NCI-H345 treated with DMSO at 0.1 percent for 48 hours (cell line): ENCODE data around the gene NIPBL.
"Not testable (repeated sequence)": the region's sequence is repeated elsewhere in the genome, so short reads cannot be mapped to it uniquely, and the experiment has no call there.

Experiments
- DNase-seq: peaks from one replicate; lab custom pipeline; 2025; ENCODE audit not compliant: unreplicated experiment; lab: John Stamatoyannopoulos, UW

Gene NIPBL

DNA sequence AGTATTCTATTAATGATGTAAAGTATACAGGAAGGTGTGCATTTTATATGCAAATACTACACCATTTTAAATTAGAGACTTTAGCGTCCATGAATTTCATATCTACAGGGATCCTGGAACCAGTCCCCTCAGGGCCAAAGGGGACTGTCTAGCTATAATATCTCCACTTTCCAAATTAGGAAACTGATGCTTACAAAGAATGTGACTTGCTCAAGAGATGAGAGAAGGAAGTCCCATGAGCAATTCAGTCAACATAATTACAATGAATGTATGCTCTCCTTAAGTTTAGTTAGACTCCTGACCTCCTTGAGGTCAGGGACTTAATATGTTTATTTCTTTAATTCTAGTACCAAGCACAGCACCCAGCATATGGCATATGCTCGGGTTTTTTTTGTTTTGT lies 23.7 kb downstream of the NIPBL start:
- no peak for DNase-seq

DNA sequence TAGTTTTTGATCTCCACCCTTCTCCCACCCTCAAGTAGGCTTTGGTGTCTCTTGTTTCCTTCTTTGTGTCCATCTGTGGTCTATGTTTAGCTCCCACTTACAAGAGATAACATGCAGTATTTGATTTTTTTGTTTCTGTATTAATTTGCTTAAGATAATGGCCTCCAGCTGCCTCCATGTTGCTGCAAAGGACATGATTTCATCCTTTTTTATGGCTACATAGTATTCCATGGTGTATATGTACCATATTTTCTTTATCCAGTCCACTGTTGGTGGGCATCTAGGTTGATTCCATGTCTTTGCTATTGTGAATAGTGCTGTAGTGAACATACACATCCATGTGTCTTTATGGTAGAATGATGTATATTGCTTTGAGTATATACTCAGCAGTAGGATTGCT lies 24.5 kb downstream of the NIPBL start:
- not testable (repeated sequence) for DNase-seq

DNA sequence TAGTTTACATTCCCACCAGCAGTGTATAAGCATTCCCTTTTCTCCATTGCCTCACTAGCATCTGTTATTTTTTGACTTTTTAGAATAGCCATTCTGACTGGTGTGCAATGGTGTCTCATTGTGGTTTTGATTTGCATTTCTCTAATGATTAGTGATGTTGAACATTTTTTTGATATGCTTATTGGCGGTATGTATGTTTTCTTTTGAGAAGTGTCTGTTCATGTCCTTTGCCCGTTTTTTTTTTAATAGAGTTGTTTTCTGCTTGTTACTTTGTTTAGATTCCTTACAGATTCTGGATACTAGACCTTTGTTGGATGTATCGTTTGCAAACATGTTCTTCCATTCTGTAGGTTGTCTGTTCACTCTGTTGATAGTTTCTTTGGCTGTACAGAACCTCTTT lies 25.3 kb downstream of the NIPBL start:
- no peak for DNase-seq

DNA sequence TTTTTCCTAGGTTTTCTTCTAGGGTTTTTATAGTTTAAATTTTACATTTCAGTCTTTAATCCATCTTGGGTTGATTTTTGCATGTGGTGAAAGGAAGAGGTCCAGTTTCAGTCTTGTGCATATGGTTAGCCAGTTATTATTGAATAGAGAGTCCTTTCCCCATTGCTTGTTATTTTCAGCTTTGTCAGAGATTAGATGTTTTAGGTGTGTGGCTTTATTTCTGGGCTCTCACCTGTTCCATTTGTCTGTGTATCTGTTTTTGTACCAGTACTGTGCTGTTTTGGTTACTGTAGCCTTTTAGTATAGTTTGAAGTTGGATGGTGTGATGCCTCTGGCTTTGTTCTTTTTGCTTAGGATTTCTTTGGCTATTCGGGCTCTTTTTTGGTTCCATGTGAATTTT lies 25.8 kb downstream of the NIPBL start:
- DNase-seq: no peak

DNA sequence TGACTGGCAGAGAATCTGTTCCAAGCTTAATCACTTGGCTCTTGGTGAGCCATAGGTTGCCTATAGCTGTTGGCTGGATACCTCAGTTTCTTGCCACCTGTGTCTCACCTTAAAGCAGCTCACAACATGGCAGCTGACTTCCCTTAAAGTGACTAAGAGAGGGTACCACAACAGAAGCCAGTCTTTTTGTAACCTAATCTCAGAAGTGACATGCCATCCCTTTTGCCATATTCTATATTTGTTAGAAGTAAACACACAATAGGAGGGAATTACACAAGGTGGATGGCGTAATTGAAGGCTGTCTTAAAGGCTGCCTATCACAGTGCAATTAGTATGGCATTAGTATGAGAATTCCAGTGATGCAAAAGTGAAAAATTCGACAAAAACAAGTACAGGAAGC lies 28.1 kb downstream of the NIPBL start:
- no peak for DNase-seq

DNA sequence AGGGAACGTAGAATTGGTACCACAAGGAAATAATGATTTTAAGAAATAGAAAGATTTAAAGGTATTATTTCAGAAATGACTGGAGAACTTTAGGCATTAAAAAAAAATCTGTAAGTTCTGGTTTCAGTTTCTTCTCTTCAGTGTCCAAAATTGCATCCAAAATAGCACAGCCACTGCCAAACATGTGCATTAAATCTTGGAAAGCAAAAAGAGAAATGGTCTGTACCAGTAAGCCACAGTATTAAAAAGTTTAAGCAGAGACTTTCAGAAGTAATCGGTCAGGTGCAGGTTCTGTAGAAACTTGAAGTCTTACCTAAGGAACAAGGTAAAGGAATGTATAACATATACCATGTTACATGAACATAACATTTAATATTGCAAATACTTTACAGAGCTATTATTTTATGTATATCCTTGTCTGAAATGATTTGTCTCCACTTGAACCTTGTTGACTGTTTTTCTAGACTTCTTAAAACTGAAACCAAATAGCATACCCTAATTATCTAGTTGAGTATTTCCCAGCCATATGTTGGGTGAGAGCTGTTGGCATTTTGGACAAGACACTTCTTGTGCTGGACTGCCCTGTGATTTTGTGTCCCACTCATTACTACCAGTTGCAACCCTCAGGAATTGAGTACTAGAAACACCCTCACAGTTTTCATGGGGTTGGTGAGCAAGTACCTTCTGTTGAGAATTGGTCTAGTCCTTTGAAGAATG lies 32.1 kb downstream of the NIPBL start:
- no peak for DNase-seq

DNA sequence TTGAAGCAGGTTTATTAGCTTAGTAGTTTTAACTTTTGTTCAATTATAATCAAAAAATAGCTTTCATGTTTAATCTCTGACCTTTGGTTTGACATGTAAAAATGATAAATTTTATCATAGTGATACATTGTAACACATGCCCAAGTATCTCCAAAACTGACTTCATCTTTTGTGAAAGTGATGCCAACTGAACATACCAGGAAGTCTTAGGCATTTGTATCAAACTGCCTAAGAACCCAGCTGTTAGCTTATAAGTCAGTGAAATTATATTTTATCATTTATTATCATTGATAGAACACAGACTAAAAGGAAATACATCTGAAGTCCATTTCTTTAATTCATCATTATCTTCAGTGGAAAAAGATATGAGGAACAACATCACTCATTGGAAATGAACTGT lies 39.1 kb downstream of the NIPBL start:
- no peak for DNase-seq

DNA sequence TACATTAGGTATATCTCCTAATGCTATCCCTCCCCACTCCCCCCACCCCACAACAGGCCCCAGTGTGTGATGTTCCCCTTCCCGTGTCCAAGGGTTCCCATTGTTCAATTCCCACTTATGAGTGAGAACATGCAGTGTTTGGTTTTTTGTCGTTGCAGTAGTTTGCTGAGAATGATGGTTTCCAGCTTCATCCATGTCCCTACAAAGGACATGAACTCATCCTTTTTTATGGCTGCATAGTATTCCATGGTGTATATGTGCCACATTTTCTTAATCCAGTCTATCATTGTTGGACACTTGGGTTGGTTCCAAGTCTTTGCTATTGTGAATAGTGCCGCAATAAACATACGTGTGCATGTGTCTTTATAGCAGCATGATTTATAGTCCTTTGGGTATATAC lies 40.0 kb downstream of the NIPBL start:
- DNase-seq: not testable (repeated sequence)

DNA sequence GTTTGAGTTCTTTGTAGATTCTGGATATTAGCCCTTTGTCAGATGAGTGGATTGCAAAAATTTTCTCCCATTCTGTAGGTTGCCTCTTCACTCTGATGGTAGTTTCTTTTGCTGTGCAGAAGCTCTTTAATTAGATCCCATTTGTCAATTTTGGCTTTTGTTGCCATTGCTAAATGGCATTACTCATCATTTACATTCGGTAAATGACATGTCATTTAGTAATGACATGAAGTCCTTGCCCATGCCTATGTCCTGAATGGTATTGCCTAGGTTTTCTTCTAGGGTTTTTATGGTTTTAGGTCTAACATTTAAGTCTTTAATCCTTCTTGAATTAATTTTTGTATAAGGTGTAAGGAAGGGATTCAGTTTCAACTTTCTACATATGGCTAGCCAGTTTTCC lies 40.8 kb downstream of the NIPBL start:
- not testable (repeated sequence) for DNase-seq

DNA sequence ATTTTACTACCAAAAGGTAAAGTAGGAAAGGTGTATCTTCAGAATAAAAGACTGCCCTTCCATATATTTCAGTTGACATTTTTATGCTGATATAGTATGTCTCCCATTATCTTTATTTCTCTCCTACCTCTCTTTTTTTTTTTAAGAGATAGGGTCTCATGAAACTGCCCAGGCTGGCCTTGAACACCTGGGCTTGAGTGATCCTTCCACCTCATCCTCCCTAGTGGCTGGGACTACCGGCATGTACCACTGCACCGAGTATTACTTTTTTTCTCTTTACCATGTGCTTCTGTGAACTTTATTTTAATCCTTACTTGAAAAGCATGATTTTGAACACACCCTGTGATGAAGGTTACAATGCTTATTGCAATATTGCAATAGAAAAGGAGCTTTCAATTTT lies 42.7 kb downstream of the NIPBL start:
- no peak for DNase-seq

DNA sequence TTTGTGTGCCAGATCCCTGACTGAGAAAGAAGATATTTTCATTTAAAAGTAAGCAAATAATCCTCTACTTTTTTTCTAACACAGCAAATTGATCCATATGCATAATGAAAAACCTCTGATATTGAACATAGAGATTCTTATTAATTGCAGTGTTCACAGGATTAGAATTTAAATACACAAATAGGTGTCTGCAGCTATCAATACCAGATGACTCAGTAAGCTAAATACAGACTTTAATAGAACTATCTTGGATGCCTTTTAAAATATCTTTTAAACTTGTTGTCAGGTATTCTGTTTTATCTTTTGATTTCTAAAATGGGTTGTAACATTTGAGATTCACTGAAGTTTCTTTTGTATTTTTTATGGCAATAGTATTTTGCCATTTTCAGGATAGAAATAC lies 43.1 kb downstream of the NIPBL start:
- no peak for DNase-seq

DNA sequence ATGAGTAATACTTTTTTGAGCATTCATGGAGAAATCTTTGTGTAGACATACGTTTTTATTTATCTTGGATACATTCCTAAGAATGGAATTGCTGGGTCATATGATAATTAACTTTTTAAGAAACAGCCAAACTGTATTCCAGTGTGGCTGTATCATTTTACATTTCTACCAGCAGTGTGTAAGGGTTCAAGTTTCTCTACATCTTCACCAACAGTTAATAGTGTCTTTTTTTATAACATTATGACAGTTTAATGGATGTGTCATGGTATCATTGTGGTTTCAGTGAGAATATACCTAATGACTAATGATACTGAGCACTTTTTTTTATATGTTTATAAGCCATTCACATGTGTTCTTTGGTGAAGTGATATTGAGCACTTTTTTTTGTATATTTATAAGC lies 52.4 kb downstream of the NIPBL start:
- DNase-seq: no peak

DNA sequence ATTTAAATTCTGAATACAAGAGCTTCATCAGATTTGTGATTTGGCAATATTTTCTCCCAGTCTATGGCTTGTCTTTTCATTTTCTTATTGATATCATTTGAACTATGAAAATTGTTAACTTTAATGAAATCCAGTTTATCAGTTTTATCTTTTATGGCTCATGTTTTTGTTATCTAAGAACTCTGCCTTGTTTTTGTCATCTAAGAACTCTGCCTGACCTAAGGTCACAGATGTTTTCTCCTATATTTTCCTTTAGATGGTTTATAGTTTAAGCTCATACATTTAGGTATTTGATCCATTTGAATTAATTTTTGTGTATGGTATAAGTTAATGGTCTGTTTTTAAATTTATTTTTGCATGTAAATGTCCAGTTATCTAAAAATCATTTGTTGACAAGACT lies 52.9 kb downstream of the NIPBL start:
- no peak for DNase-seq

DNA sequence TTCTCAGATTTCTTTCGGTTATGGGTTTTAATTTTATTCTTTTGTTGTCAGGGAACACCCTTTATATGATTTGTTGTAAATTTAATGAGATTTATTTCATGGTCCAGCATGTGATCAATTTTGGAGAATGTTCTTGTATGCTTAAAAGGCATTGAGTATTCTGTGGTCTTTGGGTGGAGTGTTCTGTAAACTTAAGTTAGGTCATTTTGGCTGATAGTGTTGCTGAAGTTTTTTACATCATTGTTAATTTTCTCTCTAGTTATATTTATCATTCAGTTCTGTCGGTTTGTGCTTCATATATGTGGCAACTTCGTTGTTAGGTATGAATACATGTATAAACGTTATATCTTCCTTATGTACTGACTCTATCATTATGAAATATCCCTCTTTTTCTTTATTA lies 55.5 kb downstream of the NIPBL start:
- DNase-seq: no peak

DNA sequence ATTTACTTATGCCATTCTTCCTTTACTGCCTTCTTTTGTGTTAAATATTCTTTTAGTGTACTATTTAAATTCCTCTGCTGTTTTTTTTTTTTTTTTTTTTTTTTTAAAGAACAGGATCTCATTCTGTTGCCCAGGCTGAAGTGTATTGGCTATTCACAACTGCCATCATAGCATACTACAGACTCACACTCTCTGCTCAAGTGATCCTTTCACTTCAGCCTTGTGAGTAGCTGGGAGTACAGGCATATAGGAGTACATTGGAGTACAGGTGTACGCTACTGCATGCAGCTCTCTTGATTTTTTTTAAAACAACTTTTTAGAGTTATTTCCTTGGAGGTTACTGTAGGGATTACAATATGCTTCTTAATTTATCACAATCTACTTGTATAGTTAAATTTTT lies 56.1 kb downstream of the NIPBL start:
- no peak for DNase-seq

DNA sequence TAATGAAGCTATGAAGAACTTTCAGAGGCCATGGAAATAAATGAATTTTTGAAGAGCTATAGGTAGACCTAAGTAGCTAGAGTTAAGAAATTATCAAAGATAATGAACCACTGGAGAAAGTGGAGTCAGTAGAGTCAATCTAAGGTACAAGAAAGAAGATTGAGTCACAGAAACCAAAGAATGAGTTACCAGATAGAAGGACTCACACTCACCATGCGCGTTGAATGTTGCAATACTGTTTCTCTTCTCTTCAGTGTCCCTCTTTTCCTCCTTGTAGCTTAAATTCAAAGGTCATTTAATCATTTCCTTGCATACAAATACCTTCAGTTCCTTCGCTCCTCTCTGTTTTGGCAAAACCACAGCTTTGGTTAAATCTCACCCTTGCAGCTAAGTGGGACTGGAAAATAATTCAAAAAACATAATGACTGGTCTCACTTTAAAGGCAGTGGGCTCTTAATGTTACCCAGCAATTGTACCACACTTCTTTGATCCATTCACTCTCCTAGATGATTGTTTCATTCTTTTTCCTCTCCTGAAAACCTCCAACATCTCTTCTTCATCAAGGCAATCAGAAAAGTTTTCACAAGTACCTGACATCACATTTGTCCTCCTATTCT lies 58.3 kb downstream of the NIPBL start:
- DNase-seq: no peak

DNA sequence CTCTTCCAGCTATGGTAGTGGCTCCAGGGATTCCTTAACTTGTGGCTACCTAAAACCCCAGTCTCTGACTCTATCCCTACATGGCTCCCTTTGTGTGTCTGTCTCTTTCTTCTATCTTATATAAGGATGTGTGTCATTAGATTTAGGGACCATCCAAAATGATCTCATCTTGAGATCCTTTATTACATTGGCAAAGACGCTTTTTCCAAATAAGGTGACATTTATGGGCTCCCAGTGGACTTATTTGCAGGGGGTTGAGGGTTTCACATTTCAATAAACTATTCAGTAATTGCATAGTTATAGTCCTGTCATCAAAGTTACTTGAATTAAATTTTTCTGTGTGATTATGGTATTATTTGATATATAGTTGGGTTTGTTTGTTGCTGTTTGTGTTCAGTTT lies 59.2 kb downstream of the NIPBL start:
- no peak for DNase-seq

DNA sequence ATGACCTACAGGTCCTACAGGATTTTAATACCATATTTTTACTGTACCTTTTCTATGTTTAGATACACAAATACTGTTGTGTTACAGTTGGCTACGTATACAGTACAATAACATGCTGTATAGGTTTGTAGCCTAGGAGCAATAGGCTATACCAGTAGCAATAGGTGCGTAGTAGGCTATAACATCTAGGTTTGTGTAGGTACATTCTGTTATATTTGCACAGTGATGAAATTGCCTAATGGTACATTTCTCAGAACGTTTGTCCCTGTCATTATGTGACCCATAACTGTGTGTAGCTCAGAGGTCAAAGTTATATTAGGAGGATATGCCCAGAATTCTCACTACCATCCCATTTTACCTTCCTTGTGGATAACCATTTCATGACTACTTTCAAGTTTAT lies 59.7 kb downstream of the NIPBL start:
- no peak for DNase-seq

DNA sequence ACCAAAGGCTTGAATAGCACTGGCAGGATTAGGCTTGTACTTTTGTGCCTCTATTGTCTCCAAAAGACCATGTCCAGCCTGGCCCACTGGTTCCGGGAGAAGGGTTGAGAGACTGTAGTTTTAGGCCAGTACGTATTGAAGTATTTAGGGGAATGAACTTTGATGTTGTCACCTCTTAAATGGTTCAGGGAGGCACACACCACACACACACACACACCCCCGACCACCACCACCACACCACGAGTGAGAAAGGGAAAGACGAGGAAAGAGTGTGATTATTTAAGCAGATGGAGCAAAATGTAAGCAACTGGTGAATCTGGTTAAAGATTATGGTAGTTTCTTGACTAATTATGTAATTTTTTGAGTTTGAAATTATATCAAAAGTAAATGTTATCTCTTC lies 61.6 kb downstream of the NIPBL start:
- no peak for DNase-seq

DNA sequence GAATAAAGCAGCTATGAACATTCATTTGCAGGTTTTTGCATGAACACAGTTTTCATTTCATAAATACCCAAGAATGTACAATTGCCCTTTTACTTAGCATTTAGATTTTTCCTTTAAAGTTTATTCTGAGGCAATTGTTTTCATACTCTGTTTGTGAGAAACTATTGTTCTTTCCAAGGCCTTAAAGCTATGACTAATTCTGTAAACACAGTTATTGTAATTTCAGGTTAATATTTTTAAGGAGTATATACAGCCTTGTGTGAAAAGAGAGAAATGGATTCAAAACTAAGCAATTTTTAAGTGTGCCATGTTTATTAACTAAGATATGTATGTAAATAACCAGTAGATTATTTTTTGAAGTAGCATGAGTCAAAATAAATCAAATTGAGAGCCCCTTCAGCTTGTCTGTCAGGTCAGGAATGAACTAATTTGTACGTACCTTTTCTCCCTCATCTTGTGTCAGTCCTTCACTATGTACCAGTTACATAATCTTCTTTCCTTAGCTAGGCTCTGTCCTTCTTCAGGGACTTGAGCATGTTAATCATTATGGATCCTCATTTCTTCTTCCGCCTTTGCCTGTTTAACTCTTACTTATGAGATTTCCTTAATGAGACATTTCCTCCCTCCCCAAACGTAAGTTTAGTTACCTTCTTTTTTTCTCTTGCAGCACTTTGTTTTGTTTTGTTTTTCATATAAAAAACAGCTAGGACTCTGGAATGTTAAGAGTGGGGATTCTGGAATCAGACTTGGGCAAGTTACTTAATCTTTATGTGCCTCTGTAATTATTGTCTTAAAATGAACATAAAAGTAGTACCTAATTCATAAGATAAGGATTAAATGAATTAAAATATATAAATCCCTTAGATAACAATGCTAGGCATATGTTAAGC lies 63.6 kb downstream of the NIPBL start:
- DNase-seq: no peak

DNA sequence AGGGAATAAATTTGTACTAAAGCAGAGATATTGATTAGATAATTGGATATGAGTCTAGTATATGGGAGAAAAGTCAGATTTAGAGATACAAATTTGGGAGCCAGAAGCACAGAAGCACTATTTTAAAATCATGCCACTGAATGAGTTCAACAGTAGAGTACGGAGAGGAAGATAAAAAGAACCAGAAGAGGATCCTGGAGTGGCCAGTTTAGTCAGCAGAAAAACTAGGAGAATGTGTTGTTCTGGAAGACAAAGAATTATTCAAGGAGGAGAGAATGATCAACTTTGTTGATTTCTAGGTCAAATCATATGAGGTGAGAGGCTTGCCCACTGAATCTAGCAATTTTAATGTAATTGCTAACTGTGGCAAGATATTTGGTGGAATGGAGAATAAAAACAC lies 67.0 kb downstream of the NIPBL start:
- no peak for DNase-seq

DNA sequence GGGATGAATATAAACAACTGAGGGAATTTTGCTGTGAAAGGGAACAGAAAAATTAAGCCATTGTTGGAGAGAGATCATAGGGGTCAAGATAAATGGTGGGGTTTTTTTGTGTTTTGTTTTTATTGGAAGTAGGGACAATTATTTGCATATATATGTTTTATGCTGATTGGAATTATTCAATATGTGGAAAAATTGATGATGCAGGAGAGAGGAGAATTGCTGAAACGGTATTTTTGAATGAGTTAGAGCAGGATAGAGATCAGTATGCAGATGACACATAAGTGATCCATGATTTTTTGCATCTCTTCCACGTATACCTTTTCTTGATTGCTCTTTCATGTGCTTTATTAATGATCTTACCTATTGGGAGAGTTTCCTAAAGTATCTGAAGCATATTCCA lies 67.5 kb downstream of the NIPBL start:
- DNase-seq: no peak
